HepG2 (cell line): ENCODE results near the gene CNPPD1. TPM values are rescaled to one million over a fixed set of nuclear protein-coding genes. Genes with fewer than 3 reads are reported as not detected.

Source experiments
- CCAR2 ChIP-seq: fragments of 200-400 bp; formaldehyde crosslinking; optimal IDR thresholded peaks from 2 replicates; pipeline ENCODE3; 2018; ENCODE audit warnings: low read depth, mild to moderate bottlenecking, low read length, moderate library complexity
- EED ChIP-seq: sonication (generic); formaldehyde crosslinking; IDR thresholded peaks from 2 replicates; pipeline ENCODE4 v1.5.0; 2020; ENCODE audit warnings: mild to moderate bottlenecking, missing genetic modification reagents
- GLMP ChIP-seq: sonication (generic); formaldehyde crosslinking; IDR thresholded peaks from 2 replicates; pipeline ENCODE4 v1.9.0; 2021; ENCODE audit warnings: missing genetic modification reagents, mild to moderate bottlenecking, borderline replicate concordance
- HNRNPUL1 ChIP-seq: fragments of 200-400 bp; formaldehyde crosslinking; IDR thresholded peaks from 2 replicates; pipeline ENCODE4 v1.6.1; 2017; ENCODE audit warnings: low read depth, mild to moderate bottlenecking, low read length, moderate library complexity
- IKZF1 ChIP-seq: fragments of 450-650 bp; IDR thresholded peaks from 2 replicates; pipeline ENCODE4 v1.7.1; 2016
- MIER3 ChIP-seq: IDR thresholded peaks from 2 replicates; pipeline ENCODE4 v1.6.1; 2016; ENCODE audit warnings: missing compliant biosample characterization, borderline replicate concordance
- NFRKB ChIP-seq: fragments of 450-650 bp; IDR thresholded peaks from 2 replicates; pipeline ENCODE4 v1.6.1; 2017
- PAX8 ChIP-seq: sonication (generic); formaldehyde crosslinking; IDR thresholded peaks from 2 replicates; pipeline ENCODE4 v1.8.0; 2022; ENCODE audit warnings: mild to moderate bottlenecking, missing genetic modification reagents, borderline replicate concordance
- PBX3 ChIP-seq: sonication (generic); formaldehyde crosslinking; IDR thresholded peaks from 2 replicates; pipeline ENCODE4 v1.8.1; 2023; ENCODE audit warnings: missing genetic modification reagents, inconsistent platforms, borderline replicate concordance
- PHF21A ChIP-seq: sonication (generic); formaldehyde crosslinking; IDR thresholded peaks from 2 replicates; pipeline ENCODE4 v1.5.0; 2020; ENCODE audit warnings: mild to moderate bottlenecking, missing genetic modification reagents
- RBM22 ChIP-seq: fragments of 200-400 bp; formaldehyde crosslinking; optimal IDR thresholded peaks from 2 replicates; pipeline ENCODE3; 2017; ENCODE audit warnings: mild to moderate bottlenecking, low read length, moderate library complexity
- RFX5 ChIP-seq: IDR thresholded peaks from 2 replicates; pipeline ENCODE4 v1.6.1; 2011; ENCODE audit warnings: low read depth, low read length, improper control_type of control experiment
- RFXANK ChIP-seq: IDR thresholded peaks from 2 replicates; pipeline ENCODE4 v1.6.1; 2016
- RNF219 ChIP-seq: sonication (generic); formaldehyde crosslinking; IDR thresholded peaks from 2 replicates; pipeline ENCODE4 v1.5.0; 2020; ENCODE audit warnings: mild to moderate bottlenecking, missing genetic modification reagents
- SNRNP70 ChIP-seq: fragments of 200-400 bp; formaldehyde crosslinking; IDR thresholded peaks from 2 replicates; pipeline ENCODE4 v1.6.1; 2017; ENCODE audit warnings: mild to moderate bottlenecking, low read depth, low read length, moderate library complexity
- TEAD2 ChIP-seq: sonication (generic); formaldehyde crosslinking; IDR thresholded peaks from 2 replicates; pipeline ENCODE4 v1.9.0; 2021; ENCODE audit warnings: missing genetic modification reagents
- THAP7 ChIP-seq: sonication (generic); formaldehyde crosslinking; IDR thresholded peaks from 2 replicates; pipeline ENCODE4 v1.8.1; 2023; ENCODE audit warnings: mild to moderate bottlenecking, missing genetic modification reagents
- ZKSCAN1 ChIP-seq: fragments of 150-350 bp; IDR thresholded peaks from 2 replicates; pipeline ENCODE4 v1.6.1; 2014; ENCODE audit warnings: low read length
- ZMYM4 ChIP-seq: sonication (generic); formaldehyde crosslinking; IDR thresholded peaks from 2 replicates; pipeline ENCODE4 v1.8.1; 2023; ENCODE audit warnings: mild to moderate bottlenecking, missing genetic modification reagents
- ZNF10 ChIP-seq: sonication (generic); formaldehyde crosslinking; IDR thresholded peaks from 2 replicates; pipeline ENCODE4 v1.4.0; 2020; ENCODE audit warnings: mild to moderate bottlenecking, low read depth, missing genetic modification reagents, borderline replicate concordance
- ZNF224 ChIP-seq: sonication (generic); formaldehyde crosslinking; IDR thresholded peaks from 2 replicates; pipeline ENCODE4 v1.5.0; 2020; ENCODE audit warnings: mild to moderate bottlenecking, missing genetic modification reagents
- ZNF335 ChIP-seq: sonication (generic); formaldehyde crosslinking; IDR thresholded peaks from 2 replicates; pipeline ENCODE4 v1.4.0; 2020; ENCODE audit warnings: missing genetic modification reagents
- ZNF34 ChIP-seq: sonication (generic); formaldehyde crosslinking; IDR thresholded peaks from 2 replicates; pipeline ENCODE4 v1.4.0; 2020; ENCODE audit warnings: mild to moderate bottlenecking, missing genetic modification reagents, borderline replicate concordance
- ZNF441 ChIP-seq: sonication (generic); formaldehyde crosslinking; IDR thresholded peaks from 2 replicates; pipeline ENCODE4 v1.7.0; 2021; ENCODE audit warnings: missing genetic modification reagents, borderline replicate concordance
- ZNF781 ChIP-seq: sonication (generic); formaldehyde crosslinking; IDR thresholded peaks from 2 replicates; pipeline ENCODE4 v1.5.1; 2020; ENCODE audit warnings: borderline replicate concordance, mild to moderate bottlenecking, missing genetic modification reagents; ENCODE audit errors: not compliant biosample characterization
- ZSCAN20 ChIP-seq: sonication (generic); formaldehyde crosslinking; IDR thresholded peaks from 2 replicates; pipeline ENCODE4 v1.4.0; 2020; ENCODE audit warnings: missing genetic modification reagents, mild to moderate bottlenecking, borderline replicate concordance
- polyA plus RNA-seq, 8 experiments: library from polyadenylated mRNA; depleted of rRNA in 3 of 8; stranded (reverse) in 7 of 8; unstranded in 1 of 8; fragments of >200 nt; fragmentation: Illumina TruSeq in 4 of 8; extraction: Trizol in 4 of 8; gene quantifications; 2 replicates each; pipeline versions ENCODE4 v1.2.1 to v1.2.3, GENCODE V29; 2011 to 2016; ENCODE audit warnings: low read depth in 4 of 8, missing spikeins in 1 of 8, mixed read lengths in 1 of 8; ENCODE audit not compliant: insufficient read depth in 1 of 8
- total RNA-seq, 5 experiments: library from RNA; depleted of rRNA; stranded (reverse); fragments of >200 nt; fragmentation: Illumina TruSeq; extraction: Trizol; gene quantifications; 2 replicates each; pipeline ENCODE4 v1.2.3, GENCODE V29; 2016; ENCODE audit warnings: low read depth in 1 of 5

Gene CNPPD1
- total and polyA plus RNA-seq, 2 of the 13 experiments (the other 11 are each of a cell fraction or from before 2014, with no cell fraction given) = 35.5 to 49.4 TPM

DNA sequence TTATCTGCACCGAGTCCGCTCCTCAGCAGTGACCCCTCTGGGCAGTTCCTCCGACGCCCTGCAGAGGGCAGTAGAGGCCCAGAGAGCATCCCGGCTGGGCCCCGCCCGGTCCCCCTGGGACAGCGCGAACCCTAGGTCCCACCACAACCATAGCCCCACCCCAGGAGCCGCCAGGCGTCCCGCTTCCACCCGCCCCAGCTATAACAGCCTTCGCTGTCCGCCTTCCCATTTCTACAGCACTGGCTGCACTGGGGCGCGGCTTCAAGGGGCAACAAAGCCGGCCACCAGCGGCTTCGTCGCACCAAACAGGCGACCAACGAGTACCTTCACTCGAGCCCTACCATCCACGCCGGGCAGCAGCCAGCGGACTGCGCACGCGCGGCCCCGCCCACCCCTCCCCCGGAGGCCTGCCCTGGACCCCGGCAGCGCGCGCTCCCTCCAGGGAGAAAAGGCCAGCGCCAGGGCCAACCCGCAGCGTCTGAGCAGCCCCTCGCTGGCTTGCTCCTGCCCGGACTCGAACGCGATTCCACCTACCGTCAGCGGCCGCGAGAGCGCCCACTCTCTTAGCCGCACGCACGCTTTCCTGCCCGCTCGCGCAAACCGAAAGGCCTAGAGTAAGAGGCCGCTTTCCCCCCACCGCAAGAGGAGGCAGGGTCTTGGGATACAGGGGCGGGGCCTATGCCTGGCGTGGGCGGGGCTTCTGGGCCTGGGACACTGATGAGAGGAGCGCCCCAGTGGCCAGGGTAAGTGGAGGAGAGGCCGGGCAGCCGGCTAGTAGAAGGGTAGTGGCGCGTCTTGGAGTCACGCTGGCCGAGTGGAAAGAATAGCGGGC, 16.3 kb downstream of the CNPPD1 start, which contains the start of gene NHEJ1 (continued):
- TF ChIP-seq RFX5 (no peak), SNRNP70 (no peak), ZNF441 (CRISPR knock-in tag) (peak; percentile 80), RBM22 (no peak), GLMP (CRISPR knock-in tag) (no peak), MIER3 (CRISPR knock-in tag) (peak; percentile 81; the same call in 1 of the 2 replicates), ZNF335 (CRISPR knock-in tag) (peak; percentile 86), ZNF34 (CRISPR knock-in tag) (no peak), PBX3 (CRISPR knock-in tag) (no peak), NFRKB (no peak), EED (peak; percentile 98), HNRNPUL1 (no peak), RNF219 (CRISPR knock-in tag) (no peak), CCAR2 (no peak), PHF21A (peak; percentile 81), TEAD2 (CRISPR knock-in tag) (peak; percentile 49; the same call in 1 of the 2 replicates), THAP7 (peak; percentile 89), IKZF1 (no peak), ZNF781 (CRISPR knock-in tag) (peak; percentile 82), PAX8 (CRISPR knock-in tag) (no peak), ZKSCAN1 (no peak; the same call in 1 of the 2 replicates), ZNF224 (CRISPR knock-in tag) (no peak; the same call in 1 of the 2 replicates), ZNF10 (CRISPR knock-in tag) (0 out of 2 replicates have a peak, but pooled peaks have one; percentile 33), RFXANK (CRISPR knock-in tag) (no peak), ZSCAN20 (CRISPR knock-in tag) (no peak), ZMYM4 (peak; percentile 81; the same call in 1 of the 2 replicates)
